RPMI8226 (cell line): ENCODE measurements around the gene TEX14.

ENCODE experiments used
- DNase-seq: peaks from one replicate; pipeline ENCODE4 v3.0.0-alpha.2; 2015

Gene TEX14

GRCh38 chr17:58517928-58518609 lies 173.8 kb downstream of the TEX14 start:
- peak; percentile 100 for DNase-seq

DNA sequence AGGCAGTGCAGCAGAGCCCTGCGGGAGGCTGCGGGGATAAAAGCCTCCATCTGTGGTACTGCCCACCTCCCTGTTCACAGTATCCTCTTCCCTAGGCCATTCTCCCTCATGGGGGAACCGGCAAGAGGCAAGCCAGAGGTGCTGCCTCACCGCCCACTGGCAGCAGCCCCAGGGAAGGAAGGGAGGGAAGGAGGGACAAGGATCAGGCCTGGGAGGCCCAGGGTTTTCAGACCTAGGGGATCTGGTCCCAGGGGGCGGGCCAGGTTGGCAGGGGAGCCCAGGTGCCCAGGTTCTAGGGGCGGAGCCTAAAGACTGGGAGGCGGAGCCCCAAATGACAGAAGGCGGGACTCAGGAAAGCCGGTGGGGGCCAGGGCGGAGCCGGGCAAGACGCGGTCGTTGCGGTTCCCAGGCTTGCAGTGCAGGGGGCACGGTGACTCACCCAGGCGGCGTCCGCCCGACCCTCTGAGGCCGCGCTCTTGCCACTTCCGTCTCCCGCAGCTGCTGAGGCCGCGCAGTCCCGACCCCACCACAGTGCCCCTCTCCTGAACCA lies 174.4 kb downstream of the TEX14 start:
- DNase-seq, result no peak

GRCh38 chr17:58516644-58517377 lies 175.0 kb downstream of the TEX14 start:
- no peak for DNase-seq

DNA sequence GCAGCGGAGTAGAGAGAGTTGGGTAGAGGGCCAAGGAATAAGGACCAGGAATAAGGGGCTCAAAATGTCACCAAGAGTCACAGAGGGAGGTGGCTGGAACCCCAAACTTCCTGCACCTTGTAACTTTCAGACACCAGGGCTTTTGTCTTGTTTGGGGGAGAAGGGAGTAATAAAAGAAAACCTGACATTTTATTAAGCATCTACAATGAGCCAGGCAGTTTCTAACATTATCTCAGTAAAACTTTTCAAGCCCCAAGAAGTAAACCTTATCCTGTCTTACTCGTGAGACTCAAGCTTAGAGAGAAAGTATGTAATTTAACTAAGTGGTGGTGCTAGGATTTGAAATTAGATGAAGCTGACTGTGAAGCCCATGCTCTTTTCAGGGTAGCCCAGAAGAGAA lies 176.6 kb downstream of the TEX14 start:
- no peak for DNase-seq

DNA sequence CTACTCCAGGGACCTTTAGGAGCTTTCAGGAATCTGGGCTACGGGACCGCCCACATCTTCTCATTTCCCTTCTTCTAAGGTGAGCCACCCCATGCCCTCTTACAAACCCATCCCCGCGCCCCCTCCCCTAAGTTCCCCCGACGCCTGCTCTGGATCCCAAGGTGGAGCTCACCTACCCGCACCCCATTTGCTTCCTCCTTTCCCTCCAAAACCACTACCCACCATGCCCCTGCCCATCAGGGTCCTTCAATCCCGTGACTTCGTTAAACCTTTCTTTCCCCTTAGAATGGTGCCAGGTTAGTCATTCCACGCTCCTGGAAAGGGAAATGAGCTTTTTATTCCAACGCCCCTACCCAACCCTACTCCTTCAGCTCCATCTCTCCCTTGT lies 177.1 kb downstream of the TEX14 start:
- DNase-seq, result no peak

GRCh38 chr17:58513965-58514769 lies 177.7 kb downstream of the TEX14 start, which contains the start of gene MTMR4:
Gene MTMR4 (minus strand): TSS chr17:58514638. CDS start chr17:58514407, 231 bp downstream.
- peak; percentile 88 for DNase-seq

DNA sequence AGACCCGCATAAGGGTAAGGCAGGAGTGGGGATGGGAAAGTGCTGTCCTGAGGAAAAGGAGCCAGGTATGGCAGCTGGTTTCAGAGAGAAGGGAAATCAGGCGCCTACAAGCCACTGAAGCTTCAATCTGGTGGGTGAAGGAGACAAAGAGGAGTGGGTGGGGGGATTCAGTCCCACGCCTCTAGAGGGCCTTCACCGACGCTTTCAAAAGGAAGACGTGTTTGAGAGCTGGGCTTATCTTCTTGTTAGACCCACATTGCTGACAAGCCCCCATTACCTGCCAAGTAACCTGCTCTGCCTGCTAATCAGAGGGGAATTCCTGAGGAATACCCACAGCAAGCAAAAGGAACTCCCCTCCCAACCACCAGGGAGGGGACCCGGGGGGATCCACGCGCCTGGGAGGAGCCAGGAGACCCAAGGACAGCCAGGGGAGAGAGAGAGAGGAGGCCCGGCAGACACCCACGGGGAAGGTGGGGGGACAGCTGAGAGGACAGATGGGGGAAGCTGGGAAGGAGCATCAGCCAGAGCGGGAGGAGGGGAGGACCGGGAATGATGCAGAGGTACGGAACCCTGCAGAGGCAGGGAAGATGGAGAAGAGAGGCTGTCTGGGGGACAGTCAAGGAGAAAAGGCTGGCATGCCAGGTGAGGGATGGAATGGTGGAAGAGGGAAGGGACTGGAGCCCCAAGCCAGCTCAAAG lies 178.4 kb downstream of the TEX14 start:
- no peak for DNase-seq

DNA sequence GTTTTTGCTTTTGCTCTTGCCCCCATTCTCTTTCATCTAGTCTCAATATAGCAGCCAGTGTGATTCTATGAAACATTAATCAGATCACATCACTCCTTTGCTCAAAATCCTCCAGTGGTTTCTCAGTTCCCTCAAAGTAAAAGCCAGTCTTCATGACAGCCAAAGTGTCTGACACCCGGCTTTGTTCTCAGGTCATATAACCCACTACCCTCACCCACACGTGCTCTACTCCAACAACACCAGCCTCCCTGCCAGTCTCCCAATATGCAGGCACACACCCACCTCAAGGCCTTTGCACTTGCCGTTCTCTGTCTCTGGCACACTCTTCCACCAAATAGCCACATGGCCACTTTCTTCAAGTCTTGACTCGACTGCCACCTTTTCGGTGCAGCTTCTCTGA lies 181.8 kb downstream of the TEX14 start:
- DNase-seq, result no peak

DNA sequence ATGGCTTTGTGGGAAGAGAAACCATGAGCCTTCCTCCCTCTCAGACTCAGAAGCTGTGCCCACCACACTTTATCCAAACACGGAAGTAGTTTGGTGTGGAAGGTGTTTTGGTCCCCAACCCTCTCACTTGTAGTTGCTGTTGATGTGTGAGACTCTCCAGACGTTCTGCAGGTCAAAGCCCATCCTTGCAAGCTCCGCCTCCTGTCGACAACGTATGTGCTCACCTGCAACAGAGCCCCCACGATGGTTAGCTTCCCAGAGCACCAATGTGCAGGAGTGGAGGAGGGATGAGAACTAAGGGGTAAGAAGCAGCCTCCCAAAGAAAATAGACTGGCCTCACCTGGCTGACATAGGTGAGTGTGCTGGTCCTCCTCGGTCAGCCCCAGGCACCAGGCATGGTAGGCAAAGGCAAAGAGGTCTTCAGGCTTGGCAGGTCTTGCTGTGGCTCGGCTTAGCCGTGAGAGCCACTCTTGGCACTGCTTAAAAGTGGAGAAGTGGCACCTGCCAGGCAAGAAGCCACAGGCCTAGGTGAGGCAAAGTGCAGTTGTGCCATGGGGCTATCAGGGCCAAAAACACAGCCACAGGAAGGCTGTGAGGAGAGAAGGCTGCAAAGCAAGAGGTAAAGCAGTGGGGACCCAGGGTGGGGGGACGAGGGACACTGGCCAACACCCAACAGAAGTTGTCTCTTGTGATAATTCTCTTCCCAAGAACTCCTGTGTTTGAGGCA lies 183.3 kb downstream of the TEX14 start:
- no peak for DNase-seq

- no peak for DNase-seq
Measured at GRCh38 chr17:58507123-58507634, 184.7 kb downstream of the TEX14 start.
